ENCODE results near the gene IDH3B.
"Not testable (repeated sequence)": the region's sequence is repeated elsewhere in the genome, so short reads cannot be mapped to it uniquely, and the experiment has no call there.

Gene IDH3B

GRCh38 chr20:2694519-2694918 is 30.5 kb upstream of the IDH3B start:
- no peak for DNase-seq (ENCODE audit: low spot score)

- DNase-seq (ENCODE audit: low spot score), result no peak
Observed at GRCh38 chr20:2694008-2694471, 30.0 kb upstream of the IDH3B start.

- DNase-seq (ENCODE audit: low spot score), result no peak
Observed at GRCh38 chr20:2693286-2694007, 29.4 kb upstream of the IDH3B start.

- no peak for DNase-seq (ENCODE audit: low spot score)
Observed at GRCh38 chr20:2692886-2693285, 28.9 kb upstream of the IDH3B start.

- no peak for DNase-seq (ENCODE audit: low spot score)
Observed at GRCh38 chr20:2692036-2692885, 28.2 kb upstream of the IDH3B start, which contains the start of gene EBF4. EBF4 (plus strand) TSS chr20:2692780; CDS start chr20:2693646, 866 bp downstream.

- no peak for DNase-seq (ENCODE audit: low spot score)
Observed at GRCh38 chr20:2691663-2692035, 27.6 kb upstream of the IDH3B start.

- no peak for DNase-seq (ENCODE audit: low spot score)
Observed at GRCh38 chr20:2691127-2691526, 27.1 kb upstream of the IDH3B start.

GRCh38 chr20:2690718-2691117 is 26.7 kb upstream of the IDH3B start:
- DNase-seq (ENCODE audit: low spot score), result no peak

- DNase-seq (ENCODE audit: low spot score), result no peak
Observed at GRCh38 chr20:2690213-2690612, 26.2 kb upstream of the IDH3B start.

- DNase-seq (ENCODE audit: low spot score), result no peak
Observed at GRCh38 chr20:2688041-2688591, 24.1 kb upstream of the IDH3B start.

- no peak for DNase-seq (ENCODE audit: low spot score)
Observed at GRCh38 chr20:2687514-2687913, 23.5 kb upstream of the IDH3B start.

GRCh38 chr20:2684817-2685216 is 20.8 kb upstream of the IDH3B start:
- DNase-seq (ENCODE audit: low spot score), result not testable (repeated sequence)

- DNase-seq (ENCODE audit: low spot score), result not testable (repeated sequence)
Observed at GRCh38 chr20:2682040-2682439, 18.0 kb upstream of the IDH3B start.

GRCh38 chr20:2680046-2680445 is 16.0 kb upstream of the IDH3B start:
- DNase-seq (ENCODE audit: low spot score), result no peak

- no peak for DNase-seq (ENCODE audit: low spot score)
Observed at GRCh38 chr20:2673453-2673852, 9.4 kb upstream of the IDH3B start.

- DNase-seq (ENCODE audit: low spot score), result no peak
Observed at GRCh38 chr20:2672446-2672845, 8.4 kb upstream of the IDH3B start.

- DNase-seq (ENCODE audit: low spot score), result no peak
Observed at GRCh38 chr20:2671977-2672376, 8.0 kb upstream of the IDH3B start.

- no peak for DNase-seq (ENCODE audit: low spot score)
Observed at GRCh38 chr20:2663364-2663886, 591 bp downstream of the IDH3B start.

GRCh38 chr20:2659547-2659946 is 4.5 kb downstream of the IDH3B start:
- no peak for DNase-seq (ENCODE audit: low spot score)

- no peak for DNase-seq (ENCODE audit: low spot score)
Observed at GRCh38 chr20:2658414-2659354, 5.3 kb downstream of the IDH3B start.

- DNase-seq (ENCODE audit: low spot score), result no peak
Observed at GRCh38 chr20:2657674-2658073, 6.3 kb downstream of the IDH3B start.

GRCh38 chr20:2657241-2657640 is 6.8 kb downstream of the IDH3B start:
- no peak for DNase-seq (ENCODE audit: low spot score)
